ENCODE measurements around the gene PDE1A. TPM values are rescaled to one million over a fixed set of nuclear protein-coding genes. Genes with fewer than 3 reads are reported as not detected.

PDE1A gene
- total RNA-seq, 2 experiments from 2014 or later = not detected

- H3K4me1 ChIP-seq (ENCODE audit: insufficient read depth, low read length, poor library complexity, severe bottlenecking) = no peaks in the 10 kb centered on the region
- CTCF ChIA-PET (ENCODE audit: unreplicated experiment) = interaction anchor here (0.7 kb wide), 1 partner anchor 14 kb away, joined by 3 read pairs; no protein-coding TSS in a partner anchor
- no peaks in the 10 kb centered on the region for H3K9me2 ChIP-seq (ENCODE audit: insufficient read depth, low read length)
- no peak overlapping the region for H3K27ac ChIP-seq (ENCODE audit: low read depth, low read length, poor library complexity, severe bottlenecking)
- H3K9me3 ChIP-seq (ENCODE audit: low read length) = no peaks in the 10 kb centered on the region
- H3K36me3 ChIP-seq (ENCODE audit: insufficient read depth, low read length) = no peaks in the 10 kb centered on the region
- H2AFZ ChIP-seq (ENCODE audit: low read length) = no peak overlapping the region
- intact Hi-C loops (cut with micrococcal nuclease; ENCODE audit: unreplicated experiment) = no loop called here
- H3K4me3 ChIP-seq (ENCODE audit: low read depth, low read length, poor library complexity, severe bottlenecking) = no peak overlapping the region
- no peaks in the 10 kb centered on the region for H3K79me2 ChIP-seq (ENCODE audit: insufficient read depth, low read depth, low read length)
- POLR2A ChIA-PET = no interaction called here
- DNase-seq (ENCODE audit: low spot score) = no peak
- H3K4me2 ChIP-seq (ENCODE audit: low read length) = no peak overlapping the region
- BruUV-seq (replicated peaks) = no TSS peak
- no peak for TF ChIP-seq EZH2phosphoT487 (IDR thresholded peaks at IDR 0.05; ENCODE audit: borderline replicate concordance, low read depth, low read length)
- TF ChIP-seq, protein P1, sequence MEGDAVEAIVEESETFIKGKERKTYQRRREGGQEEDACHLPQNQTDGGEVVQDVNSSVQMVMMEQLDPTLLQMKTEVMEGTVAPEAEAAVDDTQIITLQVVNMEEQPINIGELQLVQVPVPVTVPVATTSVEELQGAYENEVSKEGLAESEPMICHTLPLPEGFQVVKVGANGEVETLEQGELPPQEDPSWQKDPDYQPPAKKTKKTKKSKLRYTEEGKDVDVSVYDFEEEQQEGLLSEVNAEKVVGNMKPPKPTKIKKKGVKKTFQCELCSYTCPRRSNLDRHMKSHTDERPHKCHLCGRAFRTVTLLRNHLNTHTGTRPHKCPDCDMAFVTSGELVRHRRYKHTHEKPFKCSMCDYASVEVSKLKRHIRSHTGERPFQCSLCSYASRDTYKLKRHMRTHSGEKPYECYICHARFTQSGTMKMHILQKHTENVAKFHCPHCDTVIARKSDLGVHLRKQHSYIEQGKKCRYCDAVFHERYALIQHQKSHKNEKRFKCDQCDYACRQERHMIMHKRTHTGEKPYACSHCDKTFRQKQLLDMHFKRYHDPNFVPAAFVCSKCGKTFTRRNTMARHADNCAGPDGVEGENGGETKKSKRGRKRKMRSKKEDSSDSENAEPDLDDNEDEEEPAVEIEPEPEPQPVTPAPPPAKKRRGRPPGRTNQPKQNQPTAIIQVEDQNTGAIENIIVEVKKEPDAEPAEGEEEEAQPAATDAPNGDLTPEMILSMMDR (conservative IDR thresholded peaks at IDR 0.05; ENCODE audit: low read length) = no peak
- H4K20me1 ChIP-seq (ENCODE audit: insufficient read depth, low read length) = no peaks in the 10 kb centered on the region
Observed at GRCh38 chr2:182103526-182103925, 323.3 kb downstream of the PDE1A start.

DNA sequence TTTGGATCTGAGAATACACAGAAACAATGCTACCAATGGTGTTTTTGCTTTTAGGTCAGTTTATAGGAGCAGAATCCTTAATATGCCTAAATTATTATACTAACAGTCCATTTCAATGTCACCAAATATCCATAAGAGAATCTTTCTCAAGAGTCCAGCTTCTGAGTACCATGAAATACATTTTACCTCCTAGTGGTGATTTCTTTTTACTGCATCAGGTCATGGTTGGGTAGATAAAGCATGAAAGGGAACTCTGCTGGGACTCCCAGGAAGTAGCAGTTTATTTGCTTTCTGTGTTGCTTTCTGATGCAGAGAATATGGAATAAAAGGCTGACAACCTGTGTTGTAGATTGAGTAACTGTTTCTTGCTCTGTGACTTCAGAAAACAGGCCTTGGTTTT lies 325.6 kb downstream of the PDE1A start:
- no TSS peak for BruUV-seq (replicated peaks)
- H4K20me1 ChIP-seq (ENCODE audit: insufficient read depth, low read length) = no peaks in the 10 kb centered on the region
- DNase-seq (ENCODE audit: low spot score) = peak; percentile 18
- no peaks in the 10 kb centered on the region for H3K9me2 ChIP-seq (ENCODE audit: insufficient read depth, low read length)
- intact Hi-C loops (cut with micrococcal nuclease; ENCODE audit: unreplicated experiment) = no loop called here
- POLR2A ChIA-PET = interaction anchor here (0.6 kb wide), 1 partner anchor 805 kb away, joined by 3 read pairs; no protein-coding TSS in a partner anchor
- H3K4me2 ChIP-seq (ENCODE audit: low read length) = no peak overlapping the region
- no peaks in the 10 kb centered on the region for H3K79me2 ChIP-seq (ENCODE audit: insufficient read depth, low read depth, low read length)
- no peak overlapping the region for H2AFZ ChIP-seq (ENCODE audit: low read length)
- H3K27ac ChIP-seq (ENCODE audit: low read depth, low read length, poor library complexity, severe bottlenecking) = no peak overlapping the region
- CTCF ChIA-PET (ENCODE audit: unreplicated experiment) = no interaction called here
- TF ChIP-seq, protein P1 (conservative IDR thresholded peaks at IDR 0.05; ENCODE audit: low read length) = peak; percentile 60
- TF ChIP-seq EZH2phosphoT487 (IDR thresholded peaks at IDR 0.05; ENCODE audit: borderline replicate concordance, low read depth, low read length) = no peak
- no peaks in the 10 kb centered on the region for H3K9me3 ChIP-seq (ENCODE audit: low read length)
- no peaks in the 10 kb centered on the region for H3K36me3 ChIP-seq (ENCODE audit: insufficient read depth, low read length)
- no peaks in the 10 kb centered on the region for H3K4me1 ChIP-seq (ENCODE audit: insufficient read depth, low read length, poor library complexity, severe bottlenecking)
- no peak overlapping the region for H3K4me3 ChIP-seq (ENCODE audit: low read depth, low read length, poor library complexity, severe bottlenecking)

DNA sequence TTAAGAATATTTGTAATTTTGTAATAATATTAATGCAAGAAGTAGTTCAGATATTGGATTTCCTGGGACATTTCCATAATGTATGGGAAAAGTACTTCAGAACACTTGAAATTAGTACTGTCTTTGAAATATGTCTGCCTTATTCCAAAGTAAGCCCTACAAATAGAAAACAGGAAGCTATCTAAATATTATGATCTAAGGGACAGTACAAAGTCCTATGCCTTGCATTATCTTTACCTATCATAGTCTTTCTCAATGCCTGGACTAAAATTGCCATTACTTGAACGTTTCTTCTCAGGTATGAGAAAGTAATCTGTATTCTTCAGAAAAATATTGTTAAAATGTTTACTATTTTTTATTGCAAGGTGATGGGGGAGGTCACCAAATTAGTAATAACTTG lies 328.2 kb downstream of the PDE1A start:
- H3K79me2 ChIP-seq (ENCODE audit: insufficient read depth, low read depth, low read length) = no peaks in the 10 kb centered on the region
- no peak overlapping the region for H3K4me2 ChIP-seq (ENCODE audit: low read length)
- intact Hi-C loops (cut with micrococcal nuclease; ENCODE audit: unreplicated experiment) = no loop called here
- no peaks in the 10 kb centered on the region for H3K9me2 ChIP-seq (ENCODE audit: insufficient read depth, low read length)
- no peak for DNase-seq (ENCODE audit: low spot score)
- ChIA-PET CTCF (ENCODE audit: unreplicated experiment) (no interaction called here), POLR2A (interaction anchor here (0.7 kb wide), 1 partner anchor 168 kb away, joined by 3 read pairs; no protein-coding TSS in a partner anchor)
- BruUV-seq (replicated peaks) = no TSS peak
- no peak for TF ChIP-seq EZH2phosphoT487 (IDR thresholded peaks at IDR 0.05; ENCODE audit: borderline replicate concordance, low read depth, low read length)
- TF ChIP-seq, protein P1 (conservative IDR thresholded peaks at IDR 0.05; ENCODE audit: low read length) = no peak
- no peak overlapping the region for H2AFZ ChIP-seq (ENCODE audit: low read length)
- no peaks in the 10 kb centered on the region for H3K9me3 ChIP-seq (ENCODE audit: low read length)
- H3K4me3 ChIP-seq (ENCODE audit: low read depth, low read length, poor library complexity, severe bottlenecking) = no peak overlapping the region
- no peaks in the 10 kb centered on the region for H4K20me1 ChIP-seq (ENCODE audit: insufficient read depth, low read length)
- no peaks in the 10 kb centered on the region for H3K4me1 ChIP-seq (ENCODE audit: insufficient read depth, low read length, poor library complexity, severe bottlenecking)
- H3K36me3 ChIP-seq (ENCODE audit: insufficient read depth, low read length) = no peaks in the 10 kb centered on the region
- no peak overlapping the region for H3K27ac ChIP-seq (ENCODE audit: low read depth, low read length, poor library complexity, severe bottlenecking)
